Sigmoid colon (tissue), 7 donors: ENCODE measurements around the gene ZNF768. TPM values are rescaled to one million over a fixed set of nuclear protein-coding genes. Genes with fewer than 3 reads are reported as not detected.
"Not testable (repeated sequence)": the region's sequence is repeated elsewhere in the genome, so short reads cannot be mapped to it uniquely, and the experiment has no call there.

Experiments
- DNase-seq: peaks from one replicate; pipeline ENCODE4 v3.0.0-alpha.2; 2019
- H3K27ac ChIP-seq, 4 donors: fragments of 200-600 bp; sonication (generic); one replicate each; pipeline ENCODE4 v1.5.1; 2016 to 2019; ENCODE audit warnings: mild to moderate bottlenecking in 1 of 4
- H3K27me3 ChIP-seq, 3 donors: fragments of 200-600 bp; sonication (generic); one replicate each; pipeline ENCODE4 v1.5.1; 2019; ENCODE audit warnings: mild to moderate bottlenecking in 1 of 3
- H3K36me3 ChIP-seq, 4 donors: fragments of 200-600 bp; sonication (generic); one replicate each; pipeline ENCODE4 v1.5.1; 2016 to 2019
- H3K4me1 ChIP-seq, 4 donors: fragments of 200-600 bp; sonication (generic); one replicate each; pipeline ENCODE4 v1.5.1; 2017 to 2019
- H3K4me3 ChIP-seq, 4 donors: fragments of 200-600 bp; sonication (generic); one replicate each; pipeline ENCODE4 v1.5.1; 2017 to 2019; ENCODE audit warnings: mild to moderate bottlenecking in 2 of 4, moderate library complexity in 1 of 4
- H3K9me3 ChIP-seq, 4 donors: fragments of 200-600 bp in 3 of 4; sonication (generic) in 3 of 4; one replicate each; pipeline versions ENCODE4 v1.5.1 to v1.6.1; 2013 to 2019
- CTCF ChIP-seq, 4 experiments: fragments of 450-650 bp in 3 of 4; fragments of 200-600 bp in 1 of 4; IDR thresholded peaks; one replicate each; pipeline ENCODE4 v1.5.1; 2016 to 2019; ENCODE audit warnings: antibody characterized with exemption in 4 of 4, mild to moderate bottlenecking in 3 of 4, moderate library complexity in 2 of 4
- EP300 ChIP-seq, 4 donors: sonication (generic); formaldehyde crosslinking; IDR thresholded peaks; one replicate each; pipeline ENCODE4 v1.6.1; 2017; ENCODE audit warnings: antibody characterized with exemption in 4 of 4
- POLR2A ChIP-seq, 2 donors: fragments of 450-650 bp; IDR thresholded peaks; one replicate each; pipeline ENCODE4 v1.6.1; 2016; ENCODE audit warnings: antibody characterized with exemption in 2 of 2, mild to moderate bottlenecking in 2 of 2, moderate library complexity in 2 of 2
- POLR2AphosphoS5 ChIP-seq, 4 donors: sonication (generic); formaldehyde crosslinking; IDR thresholded peaks; one replicate each; pipeline ENCODE4 v1.6.1; 2017; ENCODE audit warnings: antibody characterized with exemption in 4 of 4
- WGBS, 2 donors: extraction: QIAGEN DNeasy Blood & Tissue Kit; methylation state at CpG; one replicate each; pipeline ENCODE4 v1.1.7; 2013; 5-methylcytosine and 5-hydroxymethylcytosine counted together
- intact Hi-C: fragments of 100-400 bp; cut with DNase I; formaldehyde crosslinking; loops from one replicate; pipeline ENCODE4 v1.15.1; 2023
- polyA plus RNA-seq, 3 donors: library from polyadenylated mRNA; stranded (reverse); fragments of 200-250 nt; gene quantifications; one replicate each; pipeline ENCODE4 v1.2.3, GENCODE V29; 2013
- total RNA-seq, 4 donors: library from RNA; depleted of rRNA; stranded (reverse); fragments of >200 nt; gene quantifications; one replicate each; pipeline ENCODE4 v1.1.0, GENCODE V29; 2016
- donor health status: healthy with polysubstance abuse.
- donor health status: Bipolar disorder and iron deficiency.
- donor health status: healthy.

Gene ZNF768
- total and polyA plus RNA-seq, 7 donors, result 32.4 to 61.0 (median 48.2) TPM

- DNase-seq, result no peak
- H3K27me3 ChIP-seq, result no peaks in the 10 kb centered on the region
- TF ChIP-seq POLR2A (IDR thresholded peaks at IDR 0.05) (no peak), CTCF (IDR thresholded peaks at IDR 0.05) (no peak), POLR2AphosphoS5 (IDR thresholded peaks at IDR 0.05) (no peak), EP300 (IDR thresholded peaks at IDR 0.05) (no peak)
- H3K4me3 ChIP-seq, result no peak overlapping the region
- H3K36me3 ChIP-seq, result no peaks in the 10 kb centered on the region
- intact Hi-C loops, result no loop called here
- peak overlapping the region in 1 of 4 donors; percentile 18 for H3K27ac ChIP-seq
- H3K9me3 ChIP-seq, result no peaks in the 10 kb centered on the region
- 18 to 60% methylated on average over 10 of the region's 10 CpGs for WGBS, 2 donors
- H3K4me1 ChIP-seq, result no peaks in the 10 kb centered on the region
Measured at GRCh38 chr16:30541502-30542329, 15.3 kb upstream of the ZNF768 start.

DNA sequence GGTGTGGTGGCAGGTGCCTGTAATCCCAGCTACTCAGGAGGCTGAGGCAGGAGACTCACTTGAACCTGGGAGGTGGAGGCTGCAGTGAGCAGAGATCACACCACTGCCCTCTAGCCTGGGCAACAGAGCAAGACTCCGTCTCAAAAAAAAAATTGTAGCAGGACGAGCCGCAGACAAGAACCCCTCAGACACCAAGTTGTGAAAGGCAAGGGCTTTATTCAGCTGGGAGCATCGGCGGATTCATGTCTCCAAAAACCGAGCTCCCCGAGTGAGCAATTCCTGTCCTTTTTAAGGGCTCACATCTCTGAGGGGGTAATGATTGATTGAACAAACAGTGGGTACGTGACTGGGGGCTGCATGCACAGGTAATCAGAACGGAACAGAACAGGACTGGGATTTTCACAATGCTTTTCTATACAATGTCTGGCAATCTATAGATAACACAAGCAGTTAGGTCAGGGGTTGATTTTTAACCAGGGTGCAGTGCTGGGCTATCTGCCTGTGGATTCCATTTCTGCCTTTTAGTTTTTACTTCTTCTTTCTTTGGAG is 14.6 kb upstream of the ZNF768 start:
- intact Hi-C loops, H3K27ac ChIP-seq, DNase-seq, H3K4me1 ChIP-seq, H3K4me3 ChIP-seq, H3K9me3 ChIP-seq, H3K36me3 ChIP-seq, H3K27me3 ChIP-seq: not testable (repeated sequence)
- 18 to 65% methylated on average over 9 of the region's 9 CpGs for WGBS, 2 donors

- intact Hi-C loops, result loop anchor here (5.0 kb wide), 1 partner anchor 92 kb away; no protein-coding TSS in a partner anchor
- not testable (repeated sequence) for H3K9me3 ChIP-seq, H3K4me3 ChIP-seq, DNase-seq, H3K27ac ChIP-seq, H3K36me3 ChIP-seq, H3K27me3 ChIP-seq
- peaks cover 0 to 12% (median 10%) of the 10 kb centered on the region in 4 donors for H3K4me1 ChIP-seq
- WGBS, 2 donors, result 79 to 92% methylated on average over 13 of the region's 13 CpGs
Measured at GRCh38 chr16:30539986-30540526, 13.7 kb upstream of the ZNF768 start.

DNA sequence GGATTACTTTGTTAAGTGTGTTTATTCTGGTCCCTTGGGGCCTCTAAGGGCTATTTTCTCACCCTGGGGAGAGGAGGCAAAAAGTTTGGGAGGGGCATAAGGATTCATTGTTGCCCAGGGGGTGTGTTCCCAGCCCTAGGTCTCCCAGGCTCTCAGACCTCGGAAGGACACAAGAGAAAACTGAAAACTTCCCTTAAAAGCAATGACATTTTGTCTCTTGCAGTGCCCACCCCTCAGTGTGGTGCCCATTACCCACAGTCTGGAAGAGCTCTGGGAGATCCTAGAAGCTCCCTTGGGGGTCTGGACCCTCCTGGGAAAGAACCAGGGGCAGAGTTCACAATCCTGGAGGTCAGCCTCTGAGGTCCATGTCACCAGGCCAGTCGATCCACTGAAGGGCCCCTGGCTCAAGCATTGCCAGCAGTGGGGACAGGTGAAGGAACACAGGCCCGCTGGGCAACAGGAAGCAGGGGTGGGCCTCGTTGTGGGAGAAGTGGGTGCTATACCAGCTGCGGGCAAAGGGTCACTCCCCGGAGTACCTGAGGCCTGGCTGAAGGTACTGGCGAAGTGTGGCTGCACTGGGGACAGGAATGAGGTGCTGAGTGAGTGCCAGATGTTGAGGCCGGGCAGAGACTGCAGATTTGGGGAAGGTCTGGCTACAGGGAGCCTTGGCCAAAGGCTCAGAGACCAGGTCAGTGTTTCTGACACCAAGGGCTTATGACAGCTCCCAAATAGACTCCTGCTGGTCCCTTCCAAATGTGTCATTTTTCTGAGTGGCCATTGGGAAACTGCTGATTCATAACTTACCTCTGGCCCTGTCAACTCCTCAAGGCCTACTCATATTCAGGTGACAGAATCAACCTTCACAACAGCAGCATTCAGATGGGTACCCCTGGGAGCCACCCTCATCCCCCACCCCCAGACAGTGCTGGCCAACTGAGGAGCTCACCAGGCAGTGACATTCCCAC is 12.9 kb upstream of the ZNF768 start:
- intact Hi-C loops, result loop anchor here (5.0 kb wide), 1 partner anchor 93 kb away; no protein-coding TSS in a partner anchor
- no peak for TF ChIP-seq POLR2AphosphoS5 (IDR thresholded peaks at IDR 0.05)
- TF ChIP-seq EP300 (IDR thresholded peaks at IDR 0.05), result no peak
- no peak for TF ChIP-seq POLR2A (IDR thresholded peaks at IDR 0.05)
- no peak for TF ChIP-seq CTCF (IDR thresholded peaks at IDR 0.05)
- Histone ChIP-seq H3K27me3 (no peaks in the 10 kb centered on the region), H3K4me1 (peaks cover 0 to 13% (median 11%) of the 10 kb centered on the region in 4 donors), H3K27ac (no peak overlapping the region), H3K4me3 (no peak overlapping the region), H3K9me3 (no peaks in the 10 kb centered on the region), H3K36me3 (no peaks in the 10 kb centered on the region)
- WGBS, 2 donors, result 67 to 83% methylated on average over 8 of the region's 8 CpGs
- DNase-seq, result no peak

DNA sequence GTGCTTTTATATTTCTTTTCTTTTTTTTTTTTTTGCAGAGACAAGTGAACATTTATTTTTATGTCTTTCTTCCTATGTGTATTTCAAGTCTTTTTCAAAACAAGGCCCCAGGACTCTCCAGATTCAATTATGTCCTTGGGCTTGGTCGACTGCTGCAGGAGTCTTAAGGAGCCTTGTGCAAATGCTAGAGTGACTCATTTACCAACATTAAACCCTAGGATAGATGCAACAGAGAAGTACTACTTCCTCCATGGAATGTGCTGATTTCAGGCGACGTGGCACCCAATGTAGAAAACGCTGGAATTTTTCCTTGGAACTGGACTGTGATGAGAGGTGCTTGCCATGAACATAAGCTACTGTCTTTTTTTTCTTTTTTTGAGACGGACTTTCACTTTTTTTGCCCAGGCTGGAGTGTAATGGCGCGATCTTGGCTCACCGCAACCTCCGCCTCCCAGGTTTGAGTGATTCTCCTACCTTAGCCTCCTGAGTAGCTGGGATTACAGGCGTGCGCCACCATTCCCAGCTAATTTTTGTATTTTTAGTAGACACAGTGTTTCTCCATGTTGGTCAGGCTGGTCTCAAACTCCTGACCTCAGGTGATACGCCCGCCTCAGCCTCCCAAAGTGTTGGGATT is 10.1 kb upstream of the ZNF768 start:
- not testable (repeated sequence) for H3K27me3 ChIP-seq, H3K4me3 ChIP-seq, H3K9me3 ChIP-seq, DNase-seq
- Histone ChIP-seq H3K36me3 (peaks cover 0 to 17% (median 8%) of the 10 kb centered on the region in 4 donors), H3K4me1 (peaks cover 0 to 31% (median 25%) of the 10 kb centered on the region in 4 donors), H3K27ac (peak overlapping the region in 2 of 4 donors; percentile 92 to 97)
- 90 to 93% methylated on average over 13 of the region's 13 CpGs for WGBS, 2 donors
- intact Hi-C loops, result loop anchor here (5.0 kb wide), 1 partner anchor 96 kb away; no protein-coding TSS in a partner anchor
